ENCODE measurements around the gene NMNAT2. TPM values are rescaled to one million over a fixed set of nuclear protein-coding genes. Genes with fewer than 3 reads are reported as not detected.

The NMNAT2 gene
- total and polyA plus RNA-seq, 2 of the 8 experiments (the other 6 are each of a cell fraction or from before 2014, with no cell fraction given): 6.5 to 20.9 TPM

- H2BK5ac ChIP-seq (ENCODE audit: low read depth, low read length): no peak overlapping the region; the same call in 1 of the 2 replicates
- 82% methylated on average over 6 of the region's 6 CpGs; no CpG with 5 or more reads in 1 of the 2 experiments for WGBS, 2 experiments (ENCODE audit: extremely low coverage in 1 of 2, insufficient coverage in 1 of 2, insufficient read length in 1 of 2, insufficient replicate concordance in 2 of 2, low coverage in 1 of 2, low lambda C conversion rate in 2 of 2, missing lambda C conversion rate in 1 of 2)
- H3K9me3 ChIP-seq (ENCODE audit: insufficient read depth in 2 of 2, low read depth in 1 of 2, low read length in 1 of 2): no peaks in the 10 kb centered on the region
- FAIRE-seq (no peak), DNase-seq (ENCODE audit: low read depth in 1 of 2, low spot score in 2 of 2) (no peak)
- no peak overlapping the region for H2AFZ ChIP-seq (ENCODE audit: low read length)
- H3K27ac ChIP-seq (ENCODE audit: low read depth, low read length): no peak overlapping the region
- 0 out of 2 replicates have a peak overlapping the region, but pooled peaks have one; percentile 20 for H3K18ac ChIP-seq (ENCODE audit: extremely low read depth, low read length)
- no peak overlapping the region for H3K4ac ChIP-seq (replicated peaks; ENCODE audit: insufficient read length, low read depth, low read length)
- H3K9ac ChIP-seq (replicated peaks in 1 of 4; ENCODE audit: extremely low read depth in 1 of 4, low read depth in 3 of 4, low read length in 3 of 4): no peak overlapping the region
- H3K23ac ChIP-seq (ENCODE audit: insufficient read length): no peak overlapping the region
- H2BK20ac ChIP-seq (ENCODE audit: low read length): 0 out of 2 replicates have a peak overlapping the region, but pooled peaks have one; percentile 55
- no peak overlapping the region for H2BK12ac ChIP-seq (ENCODE audit: low read depth, low read length)
- no peaks in the 10 kb centered on the region for H3K79me2 ChIP-seq (ENCODE audit: control insufficient read depth in 1 of 2, insufficient read depth in 2 of 2, low read length in 2 of 2)
- H3K79me1 ChIP-seq (ENCODE audit: low read depth, low read length): no peaks in the 10 kb centered on the region
- no peaks in the 10 kb centered on the region for H3K27me3 ChIP-seq (replicated peaks in 1 of 4; ENCODE audit: control insufficient read depth in 3 of 4, extremely low read depth in 1 of 4, insufficient read depth in 3 of 4, low read length in 3 of 4)
- H4K20me1 ChIP-seq (replicated peaks in 1 of 2; ENCODE audit: control insufficient read depth in 1 of 2, insufficient read depth in 2 of 2, low read length in 2 of 2): no peaks in the 10 kb centered on the region
- ChIA-PET POLR2A (ENCODE audit: partially characterized antibody) (interaction anchor here (0.6 to 1.3 kb wide), 3 partner anchors 19 to 89 kb away, joined by 3 read pairs; no protein-coding TSS in a partner anchor), CTCF (ENCODE audit: partially characterized antibody) (interaction anchor here (0.6 to 9.7 kb wide), 7 partner anchors 10 to 88 kb away, joined by 3 to 92 read pairs (median 3); no protein-coding TSS in a partner anchor)
- no peaks in the 10 kb centered on the region for H3K23me2 ChIP-seq (ENCODE audit: low read depth, low read length)
- H4K8ac ChIP-seq (ENCODE audit: extremely low read depth, insufficient read depth, low read length): no peak overlapping the region
- H3K4me1 ChIP-seq (replicated peaks in 1 of 4; ENCODE audit: control insufficient read depth in 3 of 4, insufficient read depth in 4 of 4, low read length in 3 of 4): peaks cover 2 to 20% (median 9%) of the 10 kb centered on the region in 4 experiments; a peak in 6 of 7 replicates
- no peak overlapping the region for H4K91ac ChIP-seq (replicated peaks; ENCODE audit: insufficient read length, low read length)
- no peak overlapping the region for H2BK15ac ChIP-seq (ENCODE audit: low read length)
- no peak overlapping the region for H3K4me2 ChIP-seq (ENCODE audit: insufficient read depth in 1 of 2, low read depth in 2 of 2, low read length in 2 of 2)
- H3K36me3 ChIP-seq (ENCODE audit: control insufficient read depth in 2 of 4, insufficient read depth in 4 of 4, low read length in 3 of 4): no peaks in the 10 kb centered on the region
- H2BK120ac ChIP-seq (replicated peaks; ENCODE audit: low read depth, low read length): no peak overlapping the region
- H2AK5ac ChIP-seq (ENCODE audit: low read depth, low read length): no peak overlapping the region
- H4K5ac ChIP-seq (ENCODE audit: insufficient read length, low read depth, low read length): no peak overlapping the region
- no peak overlapping the region for H3K56ac ChIP-seq (replicated peaks; ENCODE audit: insufficient read length, low read depth, low read length)
- no peak overlapping the region for H3K4me3 ChIP-seq (ENCODE audit: extremely low read depth in 1 of 4, insufficient read depth in 2 of 4, low read depth in 3 of 4, low read length in 4 of 4)
- H3K14ac ChIP-seq (ENCODE audit: insufficient read length): no peak overlapping the region
- TF ChIP-seq JUND (IDR thresholded peaks at IDR 0.05; ENCODE audit: low read length): no peak
- TF ChIP-seq SIX5 (IDR thresholded peaks at IDR 0.05; ENCODE audit: low read depth, low read length): no peak
- TF ChIP-seq KDM5A (IDR thresholded peaks at IDR 0.05; ENCODE audit: low read length): no peak
- TF ChIP-seq BCL11A (IDR thresholded peaks at IDR 0.05; ENCODE audit: low read depth in 2 of 2, low read length in 2 of 2): no peak
- no peak for TF ChIP-seq NANOG (IDR thresholded peaks at IDR 0.05; ENCODE audit: insufficient read depth, low read depth, low read length, poor library complexity, severe bottlenecking)
- no peak for TF ChIP-seq CHD1 (IDR thresholded peaks at IDR 0.05; ENCODE audit: low read depth, low read length)
- TF ChIP-seq TCF12 (IDR thresholded peaks at IDR 0.05; ENCODE audit: low read depth, low read length): no peak
- TF ChIP-seq CTBP2 (IDR thresholded peaks at IDR 0.05; ENCODE audit: borderline replicate concordance, insufficient read depth, insufficient read length, low read length): no peak
- TF ChIP-seq ASH2L (IDR thresholded peaks at IDR 0.05; ENCODE audit: low read length): no peak
- no peak for TF ChIP-seq RXRA (IDR thresholded peaks at IDR 0.05; ENCODE audit: insufficient read depth, low read depth, low read length)
Observed at GRCh38 chr1:183315991-183316758, 102.0 kb downstream of the NMNAT2 start.
